Measurements from ENCODE around the gene RASAL2. TPM values are rescaled to one million over a fixed set of nuclear protein-coding genes. Genes with fewer than 3 reads are reported as not detected.

RASAL2 gene
- total and polyA plus RNA-seq, 11 donors, result 6.2 to 112 (median 39.9) TPM

- TF ChIP-seq POLR2A (IDR thresholded peaks at IDR 0.05), result no peak
- TF ChIP-seq CTCF (IDR thresholded peaks at IDR 0.05), result no peak
- no peak overlapping the region for H3K4me3 ChIP-seq
- intact Hi-C loops (cut with DNase I), result no loop called here
- H3K9me3 ChIP-seq, result peaks cover 0 to 8% (median 0%) of the 10 kb centered on the region in 12 donors
- H3K36me3 ChIP-seq, result no peaks in the 10 kb centered on the region
- no peak overlapping the region for H3K27ac ChIP-seq
- ATAC-seq (no peak), DNase-seq (peak in 1 of 5 donors; percentile 10)
- no peaks in the 10 kb centered on the region for H3K4me1 ChIP-seq
- H3K27me3 ChIP-seq, result no peaks in the 10 kb centered on the region
- 79 to 97% (median 93%) methylated on average over 4 of the region's 4 CpGs for WGBS, 4 donors
These were observed 427.3 kb downstream of the RASAL2 start for GRCh38 chr1:178521241-178521640.

- no peak for TF ChIP-seq POLR2A (IDR thresholded peaks at IDR 0.05)
- 89 to 95% (median 92%) methylated on average over 4 of the region's 4 CpGs for WGBS, 4 donors
- DNase-seq, result no peak
- no peak for ATAC-seq
- Histone ChIP-seq H3K4me1 (peaks cover 0 to 5% (median 1%) of the 10 kb centered on the region in 12 donors), H3K27me3 (no peaks in the 10 kb centered on the region), H3K27ac (no peak overlapping the region), H3K36me3 (no peaks in the 10 kb centered on the region), H3K9me3 (peaks cover 0 to 8% (median 0%) of the 10 kb centered on the region in 12 donors), H3K4me3 (no peak overlapping the region)
- intact Hi-C loops (cut with DNase I), result no loop called here
These were observed 433.2 kb downstream of the RASAL2 start for GRCh38 chr1:178527117-178527516.

- TF ChIP-seq CTCF (IDR thresholded peaks at IDR 0.05) (no peak), POLR2A (IDR thresholded peaks at IDR 0.05) (no peak)
- no peak overlapping the region for H3K27ac ChIP-seq
- intact Hi-C loops (cut with DNase I), result no loop called here
- WGBS, 4 donors, result 81 to 93% (median 89%) methylated on average over 10 of the region's 10 CpGs
- ATAC-seq, result no peak
- DNase-seq, result no peak
- H3K36me3 ChIP-seq, result no peaks in the 10 kb centered on the region
- H3K4me3 ChIP-seq, result no peak overlapping the region
- H3K9me3 ChIP-seq, result peaks cover 0 to 8% (median 0%) of the 10 kb centered on the region in 12 donors
- H3K27me3 ChIP-seq, result no peaks in the 10 kb centered on the region
- H3K4me1 ChIP-seq, result peaks cover 0 to 9% (median 2%) of the 10 kb centered on the region in 12 donors
These were observed 434.5 kb downstream of the RASAL2 start for GRCh38 chr1:178528228-178528952.

- Histone ChIP-seq H3K27ac (no peak overlapping the region), H3K36me3 (no peaks in the 10 kb centered on the region), H3K4me1 (peaks cover 0 to 9% (median 2%) of the 10 kb centered on the region in 12 donors), H3K27me3 (no peaks in the 10 kb centered on the region), H3K4me3 (no peak overlapping the region), H3K9me3 (peaks cover 0 to 8% (median 0%) of the 10 kb centered on the region in 12 donors)
- ATAC-seq, result no peak
- 71 to 92% (median 86%) methylated on average over 4 of the region's 4 CpGs for WGBS, 4 donors
- no peak for DNase-seq
- TF ChIP-seq POLR2A (IDR thresholded peaks at IDR 0.05) (no peak), CTCF (IDR thresholded peaks at IDR 0.05) (no peak)
- intact Hi-C loops (cut with DNase I), result no loop called here
These were observed 435.0 kb downstream of the RASAL2 start for GRCh38 chr1:178528953-178529335.
